SU-DHL-6 (cell line): ENCODE measurements around the gene ANKRD65.

ENCODE experiments used
- H2AFZ ChIP-seq: fragments of 200-600 bp; sonication (generic); 2 replicates; pipeline ENCODE4 v1.6.1; 2014; ENCODE audit warnings: low read depth, mild to moderate bottlenecking, moderate library complexity, mixed read lengths, antibody characterized with exemption, low read length; ENCODE audit not compliant: severe bottlenecking
- H3F3A ChIP-seq: fragments of 200-600 bp; shearing (Covaris generic); 2 replicates; pipeline ENCODE4 v1.6.0; 2016; ENCODE audit warnings: antibody characterized with exemption, mild to moderate bottlenecking; ENCODE audit not compliant: insufficient read depth
- H3K27ac ChIP-seq: fragments of 200-600 bp; sonication (generic); 2 replicates; pipeline ENCODE4 v1.5.1; 2016; ENCODE audit warnings: low read depth, mild to moderate bottlenecking, low read length, moderate library complexity, mixed read lengths
- H3K27me3 ChIP-seq: fragments of 200-600 bp; sonication (generic), shearing (Covaris generic); 2 replicates; pipeline ENCODE4 v1.6.0; 2014; ENCODE audit warnings: mild to moderate bottlenecking, low read length
- H3K36me3 ChIP-seq: fragments of 200-600 bp; sonication (generic); 2 replicates; pipeline ENCODE4 v1.6.1; 2014; ENCODE audit warnings: mild to moderate bottlenecking, low read length, mixed read lengths
- H3K4me2 ChIP-seq: fragments of 300-600, 200-600 bp; shearing (Covaris generic), sonication (generic); 2 replicates; pipeline ENCODE4 v1.6.0; 2014; ENCODE audit warnings: low read length, low read depth, mild to moderate bottlenecking; ENCODE audit not compliant: poor library complexity, severe bottlenecking
- H3K4me3 ChIP-seq: fragments of 200-600 bp; sonication (generic); 2 replicates; pipeline ENCODE4 v1.5.1; 2014; ENCODE audit warnings: antibody characterized with exemption, low read length, mild to moderate bottlenecking, mixed read lengths; ENCODE audit not compliant: insufficient read depth, poor library complexity, severe bottlenecking
- H3K79me2 ChIP-seq: fragments of 200-600 bp; sonication (generic); 2 replicates; pipeline ENCODE4 v1.6.1; 2014; ENCODE audit warnings: mild to moderate bottlenecking, low read length, moderate library complexity; ENCODE audit not compliant: insufficient read depth
- H3K9ac ChIP-seq: fragments of 200-600 bp; sonication (generic); 2 replicates; pipeline ENCODE4 v1.7.0; 2014; ENCODE audit warnings: mild to moderate bottlenecking, low read length
- H3K9me2 ChIP-seq: fragments of 200-600 bp; sonication (generic); replicated peaks from 2 replicates; pipeline ENCODE4 v1.6.1; 2014; ENCODE audit warnings: low read length; ENCODE audit not compliant: insufficient read depth
- H3K9me3 ChIP-seq: fragments of 200-600 bp; sonication (generic); 2 replicates; pipeline ENCODE4 v1.6.1; 2014; ENCODE audit warnings: low read length, mixed read lengths; ENCODE audit not compliant: insufficient read depth
- H4K20me1 ChIP-seq: fragments of 200-600 bp; sonication (generic); 2 replicates; pipeline ENCODE4 v1.6.1; 2014; ENCODE audit warnings: low read depth, mild to moderate bottlenecking, antibody characterized with exemption, low read length, moderate library complexity, mixed read lengths
- CTCF ChIP-seq: fragments of 200-600 bp; sonication (generic); IDR thresholded peaks from one replicate; pipeline ENCODE4 v1.5.1; 2017; ENCODE audit warnings: antibody characterized with exemption, mild to moderate bottlenecking, low read length, moderate library complexity; ENCODE audit not compliant: insufficient read depth, poor library complexity, severe bottlenecking
- EZH2phosphoT487 ChIP-seq: fragments of 200-600 bp; sonication (generic), shearing (Covaris generic); conservative IDR thresholded peaks from 2 replicates; pipeline ENCODE4 v1.6.1; 2018; ENCODE audit warnings: mild to moderate bottlenecking, antibody characterized with exemption, low read length, moderate library complexity, mixed read lengths

The ANKRD65 gene

GRCh38 chr1:1442069-1442770, 21.1 kb upstream of the ANKRD65 start:
- no peak overlapping the region for H2AFZ ChIP-seq
- H3K27me3 ChIP-seq: no peaks in the 10 kb centered on the region
- no peaks in the 10 kb centered on the region for H3K36me3 ChIP-seq
- no peak overlapping the region for H3K9ac ChIP-seq
- H3K79me2 ChIP-seq: no peaks in the 10 kb centered on the region
- H3K9me3 ChIP-seq: no peaks in the 10 kb centered on the region
- no peaks in the 10 kb centered on the region for H4K20me1 ChIP-seq
- H3K27ac ChIP-seq: no peak overlapping the region
- TF ChIP-seq CTCF (no peak), EZH2phosphoT487 (no peak)
- H3K9me2 ChIP-seq: no peaks in the 10 kb centered on the region
- no peak overlapping the region for H3K4me2 ChIP-seq
- no peak overlapping the region for H3K4me3 ChIP-seq
- H3F3A ChIP-seq: no peaks in the 10 kb centered on the region

- H3K9me2 ChIP-seq: no peaks in the 10 kb centered on the region
- H3K9me3 ChIP-seq: no peaks in the 10 kb centered on the region
- H3K36me3 ChIP-seq: no peaks in the 10 kb centered on the region
- no peak overlapping the region for H3K4me3 ChIP-seq
- no peaks in the 10 kb centered on the region for H3F3A ChIP-seq
- H3K4me2 ChIP-seq: no peak overlapping the region
- TF ChIP-seq CTCF (peak; percentile 80), EZH2phosphoT487 (no peak)
- no peak overlapping the region for H3K27ac ChIP-seq
- H3K27me3 ChIP-seq: no peaks in the 10 kb centered on the region
- H3K79me2 ChIP-seq: no peaks in the 10 kb centered on the region
- no peaks in the 10 kb centered on the region for H4K20me1 ChIP-seq
- H3K9ac ChIP-seq: no peak overlapping the region
- H2AFZ ChIP-seq: no peak overlapping the region
Measured at GRCh38 chr1:1441002-1441888, 20.2 kb upstream of the ANKRD65 start.

- H3K4me3 ChIP-seq: no peak overlapping the region
- H3K4me2 ChIP-seq: no peak overlapping the region
- TF ChIP-seq CTCF (no peak), EZH2phosphoT487 (no peak)
Measured at GRCh38 chr1:1440262-1441001, 19.4 kb upstream of the ANKRD65 start.

More at GRCh38 chr1:1440262-1441001, 19.4 kb upstream of the ANKRD65 start:
- Histone ChIP-seq H3K9me3 (no peaks in the 10 kb centered on the region), H3K27me3 (no peaks in the 10 kb centered on the region), H4K20me1 (no peaks in the 10 kb centered on the region), H3K9ac (no peak overlapping the region), H3F3A (no peaks in the 10 kb centered on the region), H3K9me2 (no peaks in the 10 kb centered on the region), H3K27ac (no peak overlapping the region), H3K36me3 (no peaks in the 10 kb centered on the region), H3K79me2 (no peaks in the 10 kb centered on the region), H2AFZ (no peak overlapping the region)
